22Rv1 (cell line): ENCODE results near the gene IFT74.

Experiments used
- H3K27ac ChIP-seq: fragments of 450-650 bp; 2 replicates; pipeline ENCODE4 v1.5.1; 2017
- CTCF ChIP-seq: fragments of 450-650 bp; IDR thresholded peaks from 2 replicates; pipeline ENCODE4 v1.5.1; 2017; ENCODE audit warnings: mild to moderate bottlenecking
- ZFX ChIP-seq: fragments of 450-650 bp; IDR thresholded peaks from 2 replicates; pipeline ENCODE4 v1.6.1; 2017; ENCODE audit warnings: antibody characterized with exemption, borderline replicate concordance

IFT74 gene

GRCh38 chr9:26974927-26975326 is 18.7 kb downstream of the IFT74 start:
- TF ChIP-seq ZFX (no peak), CTCF (no peak)
- H3K27ac ChIP-seq = no peak overlapping the region

GRCh38 chr9:26975728-26976707 is 19.8 kb downstream of the IFT74 start:
- no peak overlapping the region for H3K27ac ChIP-seq
- TF ChIP-seq ZFX (no peak), CTCF (peak; percentile 39)

GRCh38 chr9:26983340-26983739 is 27.1 kb downstream of the IFT74 start:
- TF ChIP-seq ZFX = no peak
- no peak for TF ChIP-seq CTCF
- H3K27ac ChIP-seq = no peak overlapping the region

- TF ChIP-seq ZFX = no peak
- TF ChIP-seq CTCF = no peak
- no peak overlapping the region for H3K27ac ChIP-seq
Measured at GRCh38 chr9:26995810-26996209, 39.6 kb downstream of the IFT74 start.

GRCh38 chr9:27003426-27004077 is 47.3 kb downstream of the IFT74 start:
- TF ChIP-seq CTCF = no peak
- no peak for TF ChIP-seq ZFX
- no peak overlapping the region for H3K27ac ChIP-seq

- no peak within 1 kb of the TSS for H3K27ac ChIP-seq
- TF ChIP-seq ZFX (no peak), CTCF (no peak)
Measured at GRCh38 chr9:27005491-27005890, 49.3 kb downstream of the IFT74 start, which contains the start of gene LRRC19. Gene LRRC19, minus strand, starts transcription at chr9:27005672. Its CDS starts 5,978 bp downstream, at chr9:26999694.

- TF ChIP-seq ZFX (no peak), CTCF (no peak)
Measured at GRCh38 chr9:27019589-27019988, 63.4 kb downstream of the IFT74 start.

More at GRCh38 chr9:27019589-27019988, 63.4 kb downstream of the IFT74 start:
- no peak overlapping the region for H3K27ac ChIP-seq
